Fibroblast of lung (primary cell): ENCODE results near the gene RUNX1. TPM values are rescaled to one million over a fixed set of nuclear protein-coding genes. Genes with fewer than 3 reads are reported as not detected.

Experiments
- DNase-seq, 2 donors: peaks; one replicate each; pipeline versions ENCODE4 v3.0.0 to v3.0.0-alpha.2; 2010; ENCODE audit warnings: low read depth in 2 of 2
- H2AFZ ChIP-seq: 2 replicates; pipeline ENCODE4 v1.5.1; 2012; ENCODE audit warnings: low read length, control low read depth, inconsistent platforms
- H3K27ac ChIP-seq: 2 replicates; pipeline ENCODE4 v1.5.1; 2011; ENCODE audit warnings: low read length, control low read depth; ENCODE audit not compliant: insufficient read depth
- H3K27me3 ChIP-seq: 2 replicates; pipeline ENCODE4 v1.5.1; 2011; ENCODE audit warnings: mild to moderate bottlenecking, low read length; ENCODE audit not compliant: control insufficient read depth, insufficient read depth
- H3K36me3 ChIP-seq: 2 replicates; pipeline ENCODE4 v1.5.1; 2011; ENCODE audit warnings: low read length; ENCODE audit not compliant: control insufficient read depth, insufficient read depth
- H3K4me1 ChIP-seq: 2 replicates; pipeline ENCODE4 v1.5.1; 2011; ENCODE audit warnings: low read length; ENCODE audit not compliant: control insufficient read depth, insufficient read depth; ENCODE audit errors: extremely low read depth
- H3K4me2 ChIP-seq: 2 replicates; pipeline ENCODE4 v1.5.1; 2011; ENCODE audit warnings: low read length, control low read depth; ENCODE audit not compliant: insufficient read depth; ENCODE audit errors: extremely low read depth
- H3K4me3 ChIP-seq, 4 experiments: fragments of 200-600 bp in 1 of 4; sonication (generic) in 1 of 4; replicated peaks in 1 of 4; 2 replicates each; pipeline ENCODE4 v1.5.1; 2011 to 2016; ENCODE audit warnings: low read length in 4 of 4, low read depth in 3 of 4, mild to moderate bottlenecking in 3 of 4, control low read depth in 2 of 4, inconsistent platforms in 1 of 4, mixed read lengths in 1 of 4; ENCODE audit not compliant: insufficient read depth in 1 of 4; ENCODE audit errors: control extremely low read depth in 1 of 4
- H3K79me2 ChIP-seq: 2 replicates; pipeline ENCODE4 v1.5.1; 2012; ENCODE audit warnings: mild to moderate bottlenecking, low read length, inconsistent platforms; ENCODE audit not compliant: control insufficient read depth, insufficient read depth
- H3K9ac ChIP-seq: 2 replicates; pipeline ENCODE4 v1.5.1; 2011; ENCODE audit warnings: mild to moderate bottlenecking, low read length, control low read depth; ENCODE audit not compliant: insufficient read depth
- H3K9me3 ChIP-seq: 2 replicates; pipeline ENCODE4 v1.5.1; 2012; ENCODE audit warnings: low read depth, low read length; ENCODE audit not compliant: control insufficient read depth, insufficient read depth
- H4K20me1 ChIP-seq: 2 replicates; pipeline ENCODE4 v1.5.1; 2011; ENCODE audit warnings: low read length; ENCODE audit not compliant: control insufficient read depth, insufficient read depth; ENCODE audit errors: extremely low read depth
- CTCF ChIP-seq, 2 donors: IDR thresholded peaks in 1 of 2; conservative IDR thresholded peaks in 1 of 2; 1 replicate in 1 of 2; 2 replicates in 1 of 2; pipeline ENCODE4 v1.5.1; 2011 to 2012; ENCODE audit warnings: low read length in 2 of 2, control low read depth in 1 of 2, inconsistent platforms in 1 of 2, low read depth in 1 of 2, mild to moderate bottlenecking in 1 of 2
- EZH2 ChIP-seq: IDR thresholded peaks from 2 replicates; pipeline ENCODE4 v1.5.1; 2012; ENCODE audit warnings: low read length, control low read depth, mild to moderate bottlenecking; ENCODE audit errors: missing control alignments
- polyA plus RNA-seq, 2 donors: library from polyadenylated mRNA; depleted of rRNA in 1 of 2; stranded (reverse) in 1 of 2; unstranded in 1 of 2; fragments of >200 nt; gene quantifications; 2 replicates each; pipeline ENCODE4 v1.2.1, GENCODE V29; 2011 to 2012; ENCODE audit warnings: missing spikeins in 1 of 2
- total RNA-seq: library from RNA; depleted of rRNA; stranded (reverse); fragments of >200 nt; gene quantifications from 2 replicates; pipeline ENCODE4 v1.2.1, GENCODE V29; 2014

Gene RUNX1
- total and polyA plus RNA-seq, 2 donors (not counting 1 experiment from before 2014, with no cell fraction given) = 23.1 to 41.6 TPM

GRCh38 chr21:35024513-35024912 is 24.6 kb downstream of the RUNX1 start:
- no peaks in the 10 kb centered on the region for H3K9me3 ChIP-seq
- no peak overlapping the region for H3K4me3 ChIP-seq
- H2AFZ ChIP-seq = no peak overlapping the region
- no peaks in the 10 kb centered on the region for H4K20me1 ChIP-seq
- no peak overlapping the region for H3K4me2 ChIP-seq
- no peaks in the 10 kb centered on the region for H3K79me2 ChIP-seq
- H3K27me3 ChIP-seq = no peaks in the 10 kb centered on the region
- no peak overlapping the region for H3K27ac ChIP-seq
- DNase-seq = no peak
- H3K9ac ChIP-seq = no peak overlapping the region
- H3K36me3 ChIP-seq = no peaks in the 10 kb centered on the region
- TF ChIP-seq CTCF (conservative IDR thresholded peaks at IDR 0.05 in 1 of 2, IDR thresholded peaks at IDR 0.05 in 1 of 2; ENCODE audit: low read depth in 1 of 2, low read length in 2 of 2) (no peak), EZH2 (no peak)
- peaks cover 2% of the 10 kb centered on the region for H3K4me1 ChIP-seq

- Histone ChIP-seq H3K4me1 (peaks cover 2% of the 10 kb centered on the region), H2AFZ (no peak overlapping the region), H3K36me3 (no peaks in the 10 kb centered on the region), H3K79me2 (no peaks in the 10 kb centered on the region), H3K27ac (no peak overlapping the region), H3K4me2 (no peak overlapping the region), H3K27me3 (no peaks in the 10 kb centered on the region), H4K20me1 (no peaks in the 10 kb centered on the region), H3K9me3 (no peaks in the 10 kb centered on the region), H3K9ac (no peak overlapping the region), H3K4me3 (no peak overlapping the region)
- TF ChIP-seq EZH2 = no peak
- TF ChIP-seq CTCF (conservative IDR thresholded peaks at IDR 0.05 in 1 of 2, IDR thresholded peaks at IDR 0.05 in 1 of 2; ENCODE audit: low read depth in 1 of 2, low read length in 2 of 2) = no peak
- DNase-seq = no peak
Observed at GRCh38 chr21:35024071-35024420, 25.1 kb downstream of the RUNX1 start.

- no peak for DNase-seq
- no peak overlapping the region for H3K4me2 ChIP-seq
- no peaks in the 10 kb centered on the region for H4K20me1 ChIP-seq
- no peak for TF ChIP-seq EZH2
- no peak for TF ChIP-seq CTCF (conservative IDR thresholded peaks at IDR 0.05 in 1 of 2, IDR thresholded peaks at IDR 0.05 in 1 of 2; ENCODE audit: low read depth in 1 of 2, low read length in 2 of 2)
- H3K27ac ChIP-seq = no peak overlapping the region
- H3K4me1 ChIP-seq = peaks cover 2% of the 10 kb centered on the region
- no peaks in the 10 kb centered on the region for H3K36me3 ChIP-seq
- no peaks in the 10 kb centered on the region for H3K79me2 ChIP-seq
- H3K9me3 ChIP-seq = no peaks in the 10 kb centered on the region
- no peak overlapping the region for H3K9ac ChIP-seq
- H3K27me3 ChIP-seq = no peaks in the 10 kb centered on the region
- no peak overlapping the region for H2AFZ ChIP-seq
- H3K4me3 ChIP-seq = no peak overlapping the region
Observed at GRCh38 chr21:35023396-35024070, 25.6 kb downstream of the RUNX1 start.
